Glutamatergic neuron (in vitro differentiated cells): ENCODE data around the gene CARD14. TPM values are rescaled to one million over a fixed set of nuclear protein-coding genes. Genes with fewer than 3 reads are reported as not detected.

Experiments used
- DNase-seq: peaks from one replicate; pipeline ENCODE4 v3.0.0; 2022
- H3K27ac Mint-ChIP-seq: one replicate; pipeline ENCODE4 v1.8.0; 2020; ENCODE audit warnings: mild to moderate bottlenecking, mixed read lengths, inconsistent platforms; ENCODE audit not compliant: unreplicated experiment
- H3K27me3 Mint-ChIP-seq: one replicate; pipeline ENCODE4 v1.8.0; 2020; ENCODE audit warnings: mild to moderate bottlenecking, moderate library complexity, mixed read lengths, inconsistent platforms; ENCODE audit not compliant: unreplicated experiment
- H3K36me3 Mint-ChIP-seq: one replicate; pipeline ENCODE4 v1.8.0; 2020; ENCODE audit warnings: mild to moderate bottlenecking, mixed read lengths, inconsistent platforms; ENCODE audit not compliant: unreplicated experiment
- H3K4me1 Mint-ChIP-seq: one replicate; pipeline ENCODE4 v1.8.0; 2020; ENCODE audit warnings: mild to moderate bottlenecking, low read depth, mixed read lengths, inconsistent platforms; ENCODE audit not compliant: unreplicated experiment
- H3K4me3 Mint-ChIP-seq: one replicate; pipeline ENCODE4 v1.8.0; 2020; ENCODE audit warnings: mild to moderate bottlenecking, mixed read lengths, inconsistent platforms; ENCODE audit not compliant: unreplicated experiment
- H3K9me3 Mint-ChIP-seq: one replicate; pipeline ENCODE4 v1.8.0; 2020; ENCODE audit warnings: mild to moderate bottlenecking, moderate library complexity, mixed read lengths, inconsistent platforms; ENCODE audit not compliant: unreplicated experiment
- total RNA-seq: library from RNA; stranded (reverse); fragmentation: NEBNext Ultra II Directional; extraction: Animal tissue kit (Norgen Biotek cat#: 25700); gene quantifications from one replicate; pipeline ENCODE4 v1.2.1, GENCODE V29; 2021; ENCODE audit not compliant: unreplicated experiment
- TF ChIP-seq, protein P1 (sequence below): fragments of 200-600 bp; sonication (generic); IDR thresholded peaks from one replicate; pipeline ENCODE4 v1.5.0; 2021; ENCODE audit not compliant: partially characterized antibody, unreplicated experiment

Gene CARD14
- total RNA-seq, 1 donor from 2014 or later = 1.1 TPM

DNA sequence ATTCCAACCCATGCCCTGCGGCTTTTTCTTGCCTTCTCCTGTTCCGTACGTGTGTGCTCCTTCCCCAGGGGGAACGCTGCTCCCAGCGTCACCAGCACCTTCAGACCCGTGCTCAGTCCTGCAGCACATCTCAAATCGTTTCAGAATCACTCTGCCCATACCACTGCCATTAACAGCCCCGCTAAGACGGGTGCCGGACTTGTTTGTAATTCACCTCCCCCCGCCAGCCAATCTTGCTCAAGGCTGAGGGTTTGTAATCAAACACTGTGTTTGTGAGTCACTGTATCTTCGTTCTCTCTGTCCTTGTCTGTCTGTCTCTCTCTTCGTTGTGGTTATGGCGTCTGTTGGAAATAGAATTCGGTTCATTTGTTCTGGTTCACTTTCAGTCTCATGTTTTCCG, 17.3 kb downstream of the CARD14 start:
- Mint-ChIP-seq H3K4me1 (peaks cover 8% of the 10 kb centered on the region), H3K9me3 (peaks cover 7% of the 10 kb centered on the region), H3K36me3 (no peaks in the 10 kb centered on the region), H3K27me3 (peaks cover 3% of the 10 kb centered on the region), H3K4me3 (peak overlapping the region; percentile 47), H3K27ac (no peak overlapping the region)
- no peak for DNase-seq
- TF ChIP-seq, protein P1, sequence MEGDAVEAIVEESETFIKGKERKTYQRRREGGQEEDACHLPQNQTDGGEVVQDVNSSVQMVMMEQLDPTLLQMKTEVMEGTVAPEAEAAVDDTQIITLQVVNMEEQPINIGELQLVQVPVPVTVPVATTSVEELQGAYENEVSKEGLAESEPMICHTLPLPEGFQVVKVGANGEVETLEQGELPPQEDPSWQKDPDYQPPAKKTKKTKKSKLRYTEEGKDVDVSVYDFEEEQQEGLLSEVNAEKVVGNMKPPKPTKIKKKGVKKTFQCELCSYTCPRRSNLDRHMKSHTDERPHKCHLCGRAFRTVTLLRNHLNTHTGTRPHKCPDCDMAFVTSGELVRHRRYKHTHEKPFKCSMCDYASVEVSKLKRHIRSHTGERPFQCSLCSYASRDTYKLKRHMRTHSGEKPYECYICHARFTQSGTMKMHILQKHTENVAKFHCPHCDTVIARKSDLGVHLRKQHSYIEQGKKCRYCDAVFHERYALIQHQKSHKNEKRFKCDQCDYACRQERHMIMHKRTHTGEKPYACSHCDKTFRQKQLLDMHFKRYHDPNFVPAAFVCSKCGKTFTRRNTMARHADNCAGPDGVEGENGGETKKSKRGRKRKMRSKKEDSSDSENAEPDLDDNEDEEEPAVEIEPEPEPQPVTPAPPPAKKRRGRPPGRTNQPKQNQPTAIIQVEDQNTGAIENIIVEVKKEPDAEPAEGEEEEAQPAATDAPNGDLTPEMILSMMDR = no peak

DNA sequence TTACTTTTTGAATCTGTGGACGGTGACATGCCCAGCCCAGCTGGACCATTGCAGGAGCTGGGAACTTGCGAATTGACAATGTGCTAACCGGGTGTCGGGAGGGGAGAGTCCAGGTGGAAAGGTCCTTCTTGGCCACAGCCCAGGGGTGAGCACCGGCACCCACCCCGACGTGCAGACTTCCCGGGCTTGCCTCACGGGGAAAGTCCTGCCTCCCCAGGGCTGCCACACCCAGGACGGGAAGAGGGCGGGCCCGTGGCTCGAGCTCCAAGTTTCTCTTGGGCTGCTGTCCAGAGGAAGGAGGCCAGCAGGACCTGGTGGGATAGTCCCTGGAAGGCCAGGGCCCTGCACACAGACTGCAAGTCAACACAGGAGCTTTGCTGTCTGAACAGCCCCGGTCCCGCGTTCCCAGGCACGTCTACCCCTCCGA, 17.7 kb downstream of the CARD14 start:
- Mint-ChIP-seq H3K27me3 (peaks cover 3% of the 10 kb centered on the region), H3K27ac (no peak overlapping the region), H3K4me1 (peaks cover 11% of the 10 kb centered on the region), H3K4me3 (no peak overlapping the region), H3K9me3 (peaks cover 7% of the 10 kb centered on the region), H3K36me3 (no peaks in the 10 kb centered on the region)
- TF ChIP-seq, protein P1 = no peak
- DNase-seq = no peak

DNA sequence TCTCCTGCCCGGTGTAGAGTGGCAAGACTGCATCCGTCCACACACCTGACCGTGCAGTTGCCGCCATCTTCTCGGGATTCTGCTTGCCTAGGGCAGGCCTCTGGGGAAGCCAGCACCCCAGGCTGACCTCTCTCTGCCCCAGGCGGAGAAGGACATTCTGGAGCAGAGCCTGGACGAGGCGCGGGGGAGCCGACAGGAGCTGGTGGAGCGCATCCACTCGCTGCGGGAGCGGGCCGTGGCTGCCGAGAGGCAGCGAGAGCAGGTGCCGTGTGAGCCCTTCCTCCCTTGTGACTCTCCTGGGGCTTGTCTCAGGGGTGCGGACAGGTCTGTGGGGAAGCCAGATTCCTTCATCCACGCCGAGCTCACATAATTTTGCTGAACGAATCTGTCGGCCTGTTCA, 19.8 kb downstream of the CARD14 start:
- H3K4me1 Mint-ChIP-seq = peaks cover 8% of the 10 kb centered on the region
- H3K36me3 Mint-ChIP-seq = no peaks in the 10 kb centered on the region
- DNase-seq = no peak
- H3K27me3 Mint-ChIP-seq = peaks cover 4% of the 10 kb centered on the region
- TF ChIP-seq, protein P1 = no peak
- H3K27ac Mint-ChIP-seq = no peak overlapping the region
- H3K9me3 Mint-ChIP-seq = peaks cover 7% of the 10 kb centered on the region
- no peak overlapping the region for H3K4me3 Mint-ChIP-seq

DNA sequence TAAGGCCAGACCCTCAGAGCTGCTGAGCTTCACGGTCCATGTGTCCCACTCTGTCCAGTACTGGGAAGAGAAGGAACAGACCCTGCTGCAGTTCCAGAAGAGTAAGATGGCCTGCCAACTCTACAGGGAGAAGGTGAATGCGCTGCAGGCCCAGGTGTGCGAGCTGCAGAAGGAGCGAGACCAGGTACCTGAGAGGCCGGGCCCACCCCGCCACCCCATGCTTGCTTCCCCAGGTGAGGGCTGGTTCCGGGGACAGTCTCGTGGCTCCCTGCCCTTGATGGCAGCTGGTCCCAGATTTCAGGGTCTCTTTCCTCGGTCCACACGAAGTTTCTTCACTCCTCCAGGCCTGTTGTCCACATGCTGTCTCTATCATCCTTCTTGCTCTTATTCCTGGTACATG, 20.9 kb downstream of the CARD14 start:
- TF ChIP-seq, protein P1 = no peak
- H3K4me3 Mint-ChIP-seq = no peak overlapping the region
- DNase-seq = no peak
- peaks cover 3% of the 10 kb centered on the region for H3K27me3 Mint-ChIP-seq
- peaks cover 3% of the 10 kb centered on the region for H3K9me3 Mint-ChIP-seq
- H3K36me3 Mint-ChIP-seq = no peaks in the 10 kb centered on the region
- H3K27ac Mint-ChIP-seq = no peak overlapping the region
- H3K4me1 Mint-ChIP-seq = peaks cover 8% of the 10 kb centered on the region

DNA sequence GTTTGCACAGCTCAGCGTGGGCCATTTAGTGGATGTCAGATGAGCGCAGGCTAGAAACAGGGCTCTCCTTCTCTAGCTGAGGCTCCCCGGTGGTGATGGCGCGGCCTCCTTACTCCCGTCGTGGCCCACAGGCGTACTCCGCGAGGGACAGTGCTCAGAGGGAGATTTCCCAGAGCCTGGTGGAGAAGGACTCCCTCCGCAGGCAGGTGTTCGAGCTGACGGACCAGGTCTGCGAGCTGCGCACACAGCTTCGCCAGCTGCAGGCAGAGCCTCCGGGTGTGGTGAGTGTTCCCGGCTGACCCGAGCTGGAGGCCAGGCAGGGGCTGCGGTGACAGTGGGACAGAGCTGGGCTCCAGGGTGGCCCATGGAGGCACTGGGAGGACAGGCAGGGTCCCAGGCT, 21.4 kb downstream of the CARD14 start:
- peaks cover 8% of the 10 kb centered on the region for H3K4me1 Mint-ChIP-seq
- no peak overlapping the region for H3K4me3 Mint-ChIP-seq
- TF ChIP-seq, protein P1 = no peak
- H3K27me3 Mint-ChIP-seq = peaks cover 3% of the 10 kb centered on the region
- H3K27ac Mint-ChIP-seq = no peak overlapping the region
- peaks cover 1% of the 10 kb centered on the region for H3K9me3 Mint-ChIP-seq
- no peak for DNase-seq
- H3K36me3 Mint-ChIP-seq = no peaks in the 10 kb centered on the region
